GM11168 (cell line): Measurements from ENCODE around the gene FRMPD2.

Source experiments
- in situ Hi-C: fragments of 300-500 bp; cut with MboI; formaldehyde crosslinking; loops from one replicate; pipeline ENCODE4 v1.12.0; 2022; ENCODE audit warnings: low sequenced_read_pairs; ENCODE audit not compliant: unreplicated experiment

Gene FRMPD2, protein sequence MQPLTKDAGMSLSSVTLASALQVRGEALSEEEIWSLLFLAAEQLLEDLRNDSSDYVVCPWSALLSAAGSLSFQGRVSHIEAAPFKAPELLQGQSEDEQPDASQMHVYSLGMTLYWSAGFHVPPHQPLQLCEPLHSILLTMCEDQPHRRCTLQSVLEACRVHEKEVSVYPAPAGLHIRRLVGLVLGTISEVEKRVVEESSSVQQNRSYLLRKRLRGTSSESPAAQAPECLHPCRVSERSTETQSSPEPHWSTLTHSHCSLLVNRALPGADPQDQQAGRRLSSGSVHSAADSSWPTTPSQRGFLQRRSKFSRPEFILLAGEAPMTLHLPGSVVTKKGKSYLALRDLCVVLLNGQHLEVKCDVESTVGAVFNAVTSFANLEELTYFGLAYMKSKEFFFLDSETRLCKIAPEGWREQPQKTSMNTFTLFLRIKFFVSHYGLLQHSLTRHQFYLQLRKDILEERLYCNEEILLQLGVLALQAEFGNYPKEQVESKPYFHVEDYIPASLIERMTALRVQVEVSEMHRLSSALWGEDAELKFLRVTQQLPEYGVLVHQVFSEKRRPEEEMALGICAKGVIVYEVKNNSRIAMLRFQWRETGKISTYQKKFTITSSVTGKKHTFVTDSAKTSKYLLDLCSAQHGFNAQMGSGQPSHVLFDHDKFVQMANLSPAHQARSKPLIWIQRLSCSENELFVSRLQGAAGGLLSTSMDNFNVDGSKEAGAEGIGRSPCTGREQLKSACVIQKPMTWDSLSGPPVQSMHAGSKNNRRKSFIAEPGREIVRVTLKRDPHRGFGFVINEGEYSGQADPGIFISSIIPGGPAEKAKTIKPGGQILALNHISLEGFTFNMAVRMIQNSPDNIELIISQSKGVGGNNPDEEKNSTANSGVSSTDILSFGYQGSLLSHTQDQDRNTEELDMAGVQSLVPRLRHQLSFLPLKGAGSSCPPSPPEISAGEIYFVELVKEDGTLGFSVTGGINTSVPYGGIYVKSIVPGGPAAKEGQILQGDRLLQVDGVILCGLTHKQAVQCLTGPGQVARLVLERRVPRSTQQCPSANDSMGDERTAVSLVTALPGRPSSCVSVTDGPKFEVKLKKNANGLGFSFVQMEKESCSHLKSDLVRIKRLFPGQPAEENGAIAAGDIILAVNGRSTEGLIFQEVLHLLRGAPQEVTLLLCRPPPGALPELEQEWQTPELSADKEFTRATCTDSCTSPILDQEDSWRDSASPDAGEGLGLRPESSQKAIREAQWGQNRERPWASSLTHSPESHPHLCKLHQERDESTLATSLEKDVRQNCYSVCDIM (N-terminal part only)

DNA sequence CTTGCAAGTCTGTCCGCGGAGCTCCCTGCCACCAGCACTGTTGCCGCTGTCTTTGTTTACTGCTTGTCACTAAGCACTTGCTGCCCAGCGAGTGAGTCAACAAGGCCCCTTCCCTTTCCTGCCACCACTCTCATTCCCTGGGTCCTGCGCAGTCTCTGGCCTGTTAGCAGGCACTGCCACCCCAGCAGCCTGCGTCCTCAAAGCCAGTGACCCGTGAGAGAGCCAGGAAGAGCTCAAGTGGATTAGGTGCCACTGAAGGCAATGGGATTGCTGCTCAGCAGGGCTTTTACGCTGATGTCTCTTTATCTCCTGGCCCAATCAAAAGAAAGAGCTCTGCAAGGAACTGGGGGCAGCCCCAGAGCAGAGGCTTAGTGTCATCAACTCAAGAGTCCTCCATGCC lies at the start of gene FRMPD2:
TSS of gene FRMPD2 (minus strand) at position 61 of the 400 bp plus-strand sequence. CDS start 129 bp downstream, outside the sequence.
- in situ Hi-C loops, result no loop called here

- in situ Hi-C loops, result no loop called here
Measured at GRCh38 chr10:48322017-48322416, 47.5 kb upstream of the FRMPD2 start.

DNA sequence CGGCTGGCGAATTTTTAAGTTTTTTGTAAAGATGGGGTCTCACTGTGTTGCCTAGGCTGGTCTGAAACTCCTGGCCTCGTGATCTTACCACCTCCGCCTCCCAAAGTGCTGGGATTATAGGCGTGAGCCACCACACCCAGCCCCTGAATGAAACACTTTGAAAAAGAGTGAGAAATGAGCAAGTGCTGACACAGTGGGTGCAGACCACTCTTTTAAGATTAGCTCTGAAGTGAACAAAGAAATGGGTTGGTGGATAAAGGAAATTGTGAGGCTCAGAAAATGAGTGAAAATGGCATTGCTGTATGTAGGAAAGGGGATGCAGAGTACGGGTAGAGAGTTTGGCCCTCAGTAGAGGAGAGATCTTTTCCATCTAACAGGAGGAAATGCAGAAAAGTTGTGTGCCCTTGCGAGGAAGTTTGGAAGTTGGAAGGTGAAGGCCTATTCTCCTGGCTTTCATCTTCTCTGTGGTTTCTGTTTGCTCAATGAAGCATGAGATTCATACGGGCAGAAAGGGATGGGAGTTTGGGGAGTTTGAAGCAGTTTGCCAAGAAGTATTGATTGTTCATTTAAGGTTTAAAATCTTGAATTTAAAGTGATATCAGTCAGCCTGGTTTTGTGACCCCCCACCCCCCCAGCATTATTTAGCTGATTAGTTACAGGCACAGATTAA lies 43.0 kb upstream of the FRMPD2 start:
- in situ Hi-C loops, result no loop called here

GRCh38 chr10:48316236-48316635 lies 41.7 kb upstream of the FRMPD2 start:
- in situ Hi-C loops, result no loop called here

GRCh38 chr10:48314107-48314506 lies 39.6 kb upstream of the FRMPD2 start:
- in situ Hi-C loops, result no loop called here

DNA sequence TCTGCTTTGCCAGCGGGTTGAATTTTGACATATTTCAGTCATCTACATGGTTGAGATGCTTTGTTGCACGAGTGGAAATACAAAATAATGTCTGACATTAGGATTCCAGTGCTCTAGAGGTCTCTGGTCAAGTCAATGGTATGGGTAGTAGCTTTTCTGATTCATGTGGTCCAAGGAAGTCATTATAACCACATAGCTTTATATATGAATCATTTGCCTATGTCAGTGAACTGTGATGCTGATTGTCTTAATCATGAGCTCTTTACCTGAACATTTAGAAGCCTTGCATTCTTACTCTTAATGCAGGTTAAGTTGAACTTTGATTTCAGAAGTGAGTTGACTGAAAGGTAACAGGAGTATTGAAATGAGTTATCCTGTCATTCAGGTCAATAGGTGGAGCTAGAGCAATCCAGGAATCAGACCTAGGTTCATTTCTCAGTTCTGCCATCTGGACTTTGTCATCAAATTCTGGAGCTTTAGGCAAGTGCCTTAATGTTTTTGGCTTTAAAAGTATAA lies 35.3 kb upstream of the FRMPD2 start:
- in situ Hi-C loops, result no loop called here

DNA sequence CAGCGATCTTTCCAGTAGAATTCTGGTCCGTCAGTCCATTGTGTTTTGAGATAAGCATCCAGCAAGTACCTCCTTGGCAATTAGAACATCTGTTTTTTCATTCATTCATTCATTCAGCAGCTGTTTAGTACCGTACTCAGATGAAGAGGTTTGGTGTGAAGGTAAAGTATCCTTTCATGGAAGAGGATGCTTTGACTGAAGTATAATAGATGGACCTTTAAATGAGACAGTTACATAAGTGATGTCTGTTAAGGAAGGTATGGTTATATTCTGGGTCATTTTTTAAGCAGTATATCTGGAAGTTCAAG lies 33.2 kb upstream of the FRMPD2 start:
- in situ Hi-C loops, result no loop called here

GRCh38 chr10:48306870-48307710 lies 32.6 kb upstream of the FRMPD2 start:
- in situ Hi-C loops, result no loop called here

- in situ Hi-C loops, result no loop called here
Measured at GRCh38 chr10:48306265-48306869, 31.9 kb upstream of the FRMPD2 start, which contains the start of gene MAPK8. MAPK8 (plus strand) TSS chr10:48306677; CDS start chr10:48401661, 94,984 bp downstream.

DNA sequence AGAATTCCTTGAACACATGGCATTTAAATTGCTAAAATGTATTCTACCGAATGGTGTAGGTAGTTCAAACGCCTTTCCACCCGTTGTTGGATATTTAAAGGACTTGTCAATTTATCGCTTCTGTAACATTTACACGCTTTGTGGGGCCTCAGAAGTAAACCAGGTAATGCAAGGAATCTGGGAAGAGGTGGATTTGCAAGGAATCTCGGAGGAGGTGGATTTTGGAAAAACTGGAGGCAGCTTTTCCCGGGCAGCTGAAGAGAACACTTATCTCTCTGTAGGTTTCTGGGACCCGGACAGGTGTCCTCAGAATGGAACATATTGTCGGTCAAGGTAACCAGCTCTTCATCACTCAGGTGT lies 31.4 kb upstream of the FRMPD2 start:
- in situ Hi-C loops, result no loop called here

DNA sequence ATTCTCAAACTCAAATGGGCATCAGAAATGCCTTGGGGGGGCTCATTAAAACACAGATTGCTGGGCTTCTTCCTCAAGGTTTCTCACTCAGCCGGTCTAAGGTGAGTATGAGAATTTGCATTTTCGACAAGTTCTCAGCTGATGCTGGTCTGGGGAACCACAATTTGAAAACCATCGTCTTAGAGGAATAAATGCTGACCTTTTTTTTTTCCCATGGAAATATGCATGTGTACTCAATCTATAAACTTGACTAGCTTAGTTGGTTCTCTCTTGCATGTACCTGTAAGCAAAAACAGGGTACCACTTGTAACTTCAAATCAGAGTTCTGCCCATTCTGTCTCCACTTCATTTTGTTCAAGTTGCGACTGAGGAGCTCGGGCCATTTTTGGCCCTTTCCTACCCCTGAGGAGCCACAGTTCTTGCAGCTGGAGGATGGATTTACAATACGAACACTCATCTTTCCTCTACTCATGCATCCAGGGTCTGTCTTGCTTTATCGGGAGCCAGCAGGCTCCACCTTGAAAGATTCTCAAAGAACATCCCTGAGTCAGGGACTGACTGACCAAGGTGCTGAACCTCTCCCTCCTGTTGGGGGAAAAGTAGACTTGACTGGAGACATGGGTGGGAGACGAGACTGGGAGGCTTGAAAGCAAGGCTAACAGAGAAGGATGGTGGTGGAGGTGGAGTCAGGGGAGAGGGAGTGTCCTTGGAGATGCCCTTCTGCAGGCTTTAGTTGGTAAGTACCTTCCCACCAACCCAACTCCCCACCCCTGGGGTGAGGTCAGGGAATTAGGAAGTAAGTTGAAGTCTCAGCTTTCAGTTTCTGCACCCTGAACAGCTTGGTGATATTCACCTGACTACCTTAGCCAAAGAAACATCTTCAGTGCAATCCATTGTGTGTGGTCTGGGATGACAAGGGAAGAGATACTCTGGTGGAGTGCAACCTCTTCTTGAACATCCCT lies 28.3 kb upstream of the FRMPD2 start:
- in situ Hi-C loops, result no loop called here

DNA sequence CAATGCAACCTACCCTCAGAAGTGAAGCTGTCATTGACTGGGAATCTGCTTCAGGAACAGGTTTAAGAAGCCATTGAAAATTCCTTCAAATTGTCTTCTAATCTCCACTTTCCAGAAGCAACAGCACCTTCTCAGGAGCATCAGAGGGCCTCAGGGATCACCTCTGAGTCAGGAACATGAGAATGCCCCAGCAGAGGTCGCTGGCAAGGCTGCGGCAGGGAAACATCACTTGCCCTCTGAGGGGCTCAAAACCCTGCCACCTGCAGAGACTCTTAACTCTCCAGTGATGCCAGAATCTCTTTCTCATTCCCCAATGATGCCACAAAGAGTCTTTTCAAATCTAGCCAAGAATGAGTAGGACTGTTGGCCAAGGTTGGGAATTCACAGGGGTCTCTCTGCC lies 26.1 kb upstream of the FRMPD2 start:
- in situ Hi-C loops, result no loop called here

GRCh38 chr10:48299692-48300091 lies 25.2 kb upstream of the FRMPD2 start:
- in situ Hi-C loops, result no loop called here

- in situ Hi-C loops, result no loop called here
Measured at GRCh38 chr10:48299066-48299465, 24.6 kb upstream of the FRMPD2 start.

DNA sequence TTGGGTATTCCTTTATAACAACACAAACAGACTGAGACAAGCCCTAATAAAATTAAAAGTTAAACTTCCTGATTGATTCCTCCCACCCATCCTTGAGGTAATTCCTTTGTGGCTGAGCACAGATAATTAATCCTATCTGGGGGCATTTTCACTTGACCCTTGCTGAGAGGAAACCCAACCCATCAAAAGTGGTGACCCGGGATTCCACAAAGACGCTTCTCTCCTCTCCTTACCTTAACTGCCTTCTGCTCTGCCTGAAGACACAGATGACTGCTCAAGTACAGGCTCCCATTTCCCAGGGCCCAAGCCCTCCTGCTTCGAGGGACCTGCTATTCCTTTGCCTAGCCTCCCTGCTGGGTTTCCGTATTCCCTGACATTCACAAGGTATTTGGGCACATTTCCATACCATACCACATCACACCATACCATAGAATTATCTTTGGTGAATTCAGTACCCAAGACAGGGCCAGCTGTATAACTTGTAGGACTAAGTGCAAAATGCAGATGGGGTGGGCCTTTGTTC lies 22.1 kb upstream of the FRMPD2 start:
- in situ Hi-C loops, result no loop called here

DNA sequence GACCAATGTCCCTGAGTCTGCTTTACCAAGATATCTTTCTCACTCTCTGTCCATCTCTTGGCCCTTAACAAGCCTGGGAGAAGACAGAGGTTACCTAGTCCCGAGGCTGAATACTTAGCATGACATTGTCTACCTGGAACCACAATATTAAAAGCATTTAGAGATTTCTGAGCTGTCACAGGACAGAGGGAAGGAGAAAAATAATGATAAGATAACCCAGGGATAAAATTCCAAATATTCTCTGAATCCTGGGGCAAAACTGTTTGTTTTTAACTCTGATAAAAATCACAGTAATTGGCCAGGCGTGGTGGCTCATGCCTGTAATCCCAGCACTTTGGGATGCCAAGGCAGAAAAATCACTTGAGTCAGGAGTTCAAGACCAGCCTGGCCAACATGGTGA lies 19.9 kb upstream of the FRMPD2 start:
- in situ Hi-C loops, result no loop called here

DNA sequence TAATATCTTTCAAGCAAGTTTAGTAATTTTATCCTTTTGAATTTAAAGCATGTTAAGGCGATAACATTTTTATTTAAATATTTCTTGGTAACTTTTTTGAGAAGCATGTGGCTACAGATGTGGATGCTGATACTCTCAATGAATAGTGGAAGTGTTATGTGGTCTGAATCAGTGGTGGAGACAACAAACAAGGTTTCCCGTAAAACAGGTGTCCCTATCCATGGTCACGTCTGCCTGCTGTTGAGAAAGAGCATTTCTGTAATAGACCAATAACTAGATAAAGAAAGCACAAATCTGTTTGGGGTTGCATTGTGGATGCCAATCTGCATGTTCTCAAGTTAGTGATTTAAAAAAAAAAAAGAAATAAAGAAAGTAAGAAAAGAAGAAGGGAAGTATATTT lies 18.1 kb upstream of the FRMPD2 start:
- in situ Hi-C loops, result no loop called here
